ENCODE measurements around the gene TUBA3E.
"Not testable (repeated sequence)": the region's sequence is repeated elsewhere in the genome, so short reads cannot be mapped to it uniquely, and the experiment has no call there.

Gene TUBA3E

DNA sequence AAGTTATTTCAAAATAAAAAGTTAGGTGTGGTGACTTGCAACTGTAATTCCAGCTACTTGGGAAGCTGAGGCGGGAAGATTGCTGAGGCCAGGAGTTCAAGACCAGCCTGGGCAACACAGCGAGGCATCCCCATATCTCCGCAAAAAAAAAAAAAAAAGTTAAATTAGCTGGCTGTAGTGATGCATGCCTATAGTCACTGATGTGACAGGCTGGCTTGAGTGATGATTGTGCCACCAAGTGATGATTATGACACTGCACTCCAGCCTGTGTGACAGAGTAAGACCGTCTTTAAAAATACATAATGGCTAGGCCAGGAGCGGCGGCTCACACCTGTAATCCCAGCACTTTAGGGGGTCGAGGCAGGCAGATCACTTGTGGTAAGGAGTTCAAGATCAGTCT is 28.3 kb downstream of the TUBA3E start:
- H3K4me3 ChIP-seq (ENCODE audit: low read depth, low read length) = no peak overlapping the region

GRCh38 chr2:130169163-130169562 is 29.1 kb downstream of the TUBA3E start:
- H3K4me3 ChIP-seq (ENCODE audit: low read depth, low read length); DNase-seq (ENCODE audit: low read depth): not testable (repeated sequence)

More for the DNA sequence above, 28.3 kb downstream of the TUBA3E start:
- DNase-seq (ENCODE audit: low read depth) = no peak

- not testable (repeated sequence) for DNase-seq (ENCODE audit: low read depth); H3K4me3 ChIP-seq (ENCODE audit: low read depth, low read length)
These were observed 31.6 kb downstream of the TUBA3E start for GRCh38 chr2:130166611-130167010.

GRCh38 chr2:130165293-130166016 is 32.8 kb downstream of the TUBA3E start:
- no peak overlapping the region for H3K4me3 ChIP-seq (ENCODE audit: low read depth, low read length)
- DNase-seq (ENCODE audit: low read depth) = no peak

DNA sequence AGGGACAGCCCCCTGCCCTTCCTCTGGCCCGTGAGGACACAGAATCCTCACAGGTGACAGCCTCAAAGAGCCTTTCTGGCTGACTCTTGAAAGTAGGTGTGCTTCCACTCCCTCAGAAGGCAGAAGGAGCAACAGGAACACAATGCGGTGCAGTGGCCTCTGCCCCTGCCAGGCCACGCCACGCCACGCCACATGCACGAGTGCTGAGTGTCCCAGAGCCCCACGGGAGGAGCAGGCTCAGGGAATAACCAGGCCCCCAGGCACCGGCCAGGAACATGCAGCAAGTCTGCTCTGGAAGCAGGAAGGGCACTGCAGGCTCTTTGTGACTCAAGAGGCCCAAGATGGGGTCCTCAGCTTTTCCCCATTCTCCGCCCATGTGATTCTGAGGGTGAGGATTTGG is 35.3 kb downstream of the TUBA3E start:
- H3K4me3 ChIP-seq (ENCODE audit: low read depth, low read length) = no peak overlapping the region
- DNase-seq (ENCODE audit: low read depth) = no peak

DNA sequence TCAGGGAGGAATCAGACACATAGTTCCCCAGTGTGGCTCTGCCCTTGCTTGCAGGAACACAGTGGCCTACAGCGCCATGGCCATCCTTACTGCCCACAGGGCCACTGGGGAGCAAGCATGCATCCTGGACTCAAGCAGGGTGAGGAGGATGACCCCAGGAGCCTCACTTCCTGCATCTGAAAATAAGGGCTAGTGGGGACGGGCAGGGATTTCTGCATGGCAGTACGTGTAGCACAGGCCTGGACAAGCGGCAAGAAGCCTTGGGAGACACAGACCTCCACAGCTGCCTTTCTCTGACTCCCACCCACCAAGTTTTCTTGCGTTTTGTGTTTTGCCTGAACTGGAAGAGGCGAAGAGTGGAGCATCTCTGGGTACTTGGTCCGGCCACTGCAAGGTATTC is 35.8 kb downstream of the TUBA3E start:
- DNase-seq (ENCODE audit: low read depth); H3K4me3 ChIP-seq (ENCODE audit: low read depth, low read length): not testable (repeated sequence)

- not testable (repeated sequence) for H3K4me3 ChIP-seq (ENCODE audit: low read depth, low read length); DNase-seq (ENCODE audit: low read depth)
These were observed 37.2 kb downstream of the TUBA3E start for GRCh38 chr2:130160838-130161705.

DNA sequence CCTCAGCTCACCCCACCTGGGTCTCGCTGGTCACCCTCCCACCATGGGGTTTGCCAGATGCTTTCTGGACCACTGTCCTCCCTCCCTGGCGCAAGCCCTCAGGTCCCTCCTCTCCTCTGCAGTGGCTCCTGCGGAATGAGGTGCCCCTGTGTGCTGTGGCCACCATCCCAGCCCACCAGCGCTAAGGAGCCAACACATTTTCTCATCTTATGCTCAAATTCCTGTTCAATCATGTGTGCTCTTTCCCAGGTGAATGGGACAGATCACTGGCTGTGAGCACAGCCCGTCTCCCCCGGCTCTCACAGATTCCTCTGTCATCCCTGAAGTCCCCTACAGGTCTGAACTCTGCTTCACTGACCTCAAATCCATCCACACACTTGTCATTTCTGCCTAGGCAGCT is 38.1 kb downstream of the TUBA3E start:
- H3K4me3 ChIP-seq (ENCODE audit: low read depth, low read length) = no peak overlapping the region
- DNase-seq (ENCODE audit: low read depth) = no peak

DNA sequence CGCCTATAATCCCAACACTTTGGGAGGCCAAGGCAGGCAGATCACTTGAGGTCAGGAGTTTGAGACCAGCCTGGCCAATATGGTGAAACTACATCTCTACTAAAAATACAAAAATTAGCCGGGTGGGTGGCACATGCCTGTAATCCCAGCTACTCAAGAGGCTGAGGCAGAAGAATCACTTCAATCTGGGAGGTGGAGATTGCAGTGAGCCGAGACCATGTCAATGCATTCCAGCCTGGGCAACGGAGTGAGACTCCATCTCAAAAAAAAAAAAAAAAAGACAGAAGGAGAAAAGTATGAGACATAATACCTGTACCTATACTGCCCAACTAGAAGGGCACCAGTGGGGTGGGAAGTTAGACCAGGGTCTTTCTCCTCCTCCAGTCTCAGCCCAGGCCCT is 38.9 kb downstream of the TUBA3E start:
- not testable (repeated sequence) for DNase-seq (ENCODE audit: low read depth); H3K4me3 ChIP-seq (ENCODE audit: low read depth, low read length)

GRCh38 chr2:130158631-130159030 is 39.6 kb downstream of the TUBA3E start:
- no peak for DNase-seq (ENCODE audit: low read depth)
- no peak overlapping the region for H3K4me3 ChIP-seq (ENCODE audit: low read depth, low read length)

DNA sequence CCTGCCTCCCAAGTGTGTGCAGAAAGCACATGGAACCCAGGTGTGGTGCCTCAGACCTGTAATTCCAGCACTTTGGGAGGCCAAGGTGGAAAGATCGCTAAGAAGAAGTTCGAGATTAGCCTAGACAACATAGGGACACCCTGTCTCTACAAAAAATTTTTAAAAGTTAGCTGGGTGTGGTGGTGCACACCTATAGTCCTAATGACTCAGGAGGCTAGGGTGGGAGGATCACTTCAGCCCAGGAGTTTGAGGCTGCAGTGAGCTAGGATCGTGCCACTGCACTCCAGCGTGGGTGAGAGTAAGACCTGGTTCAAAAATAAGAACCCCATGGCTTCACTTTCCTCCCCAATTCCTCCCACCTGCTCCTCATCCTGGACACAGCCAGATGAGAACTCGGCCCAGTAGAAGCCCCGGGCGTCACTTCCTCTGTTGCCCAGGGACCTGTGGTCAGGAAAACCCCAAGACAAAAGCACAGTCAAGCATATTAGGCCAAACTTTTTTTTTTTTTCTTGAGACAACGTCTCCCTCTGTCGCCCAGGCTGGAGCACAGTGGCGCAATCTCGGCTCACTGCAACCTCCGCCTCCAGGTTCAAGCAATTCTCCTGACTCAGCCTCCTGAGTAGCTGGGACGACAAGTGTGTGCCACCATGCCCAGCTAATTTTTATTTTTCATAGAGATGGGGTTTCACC is 40.3 kb downstream of the TUBA3E start:
- not testable (repeated sequence) for DNase-seq (ENCODE audit: low read depth); H3K4me3 ChIP-seq (ENCODE audit: low read depth, low read length)

DNA sequence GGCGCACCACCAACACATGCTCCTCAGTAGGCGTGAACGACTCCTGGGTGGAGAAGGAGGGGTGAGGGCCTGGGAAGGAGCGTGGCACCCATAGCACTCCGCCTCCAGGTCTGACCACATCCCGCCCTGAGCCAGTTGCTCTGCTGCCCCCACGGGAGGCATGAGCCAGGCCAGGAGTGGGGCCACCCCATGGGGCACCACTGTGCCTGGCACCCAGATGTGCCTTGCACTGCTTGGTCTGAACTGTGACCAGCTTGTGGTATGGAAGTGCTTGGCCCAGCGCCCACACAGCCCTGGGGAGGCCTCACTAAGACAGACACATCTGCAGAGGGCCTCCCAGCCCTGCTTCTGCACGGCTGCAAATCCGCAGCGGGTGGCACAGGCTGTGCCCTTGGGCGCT is 40.9 kb downstream of the TUBA3E start:
- DNase-seq (ENCODE audit: low read depth); H3K4me3 ChIP-seq (ENCODE audit: low read depth, low read length): not testable (repeated sequence)

DNA sequence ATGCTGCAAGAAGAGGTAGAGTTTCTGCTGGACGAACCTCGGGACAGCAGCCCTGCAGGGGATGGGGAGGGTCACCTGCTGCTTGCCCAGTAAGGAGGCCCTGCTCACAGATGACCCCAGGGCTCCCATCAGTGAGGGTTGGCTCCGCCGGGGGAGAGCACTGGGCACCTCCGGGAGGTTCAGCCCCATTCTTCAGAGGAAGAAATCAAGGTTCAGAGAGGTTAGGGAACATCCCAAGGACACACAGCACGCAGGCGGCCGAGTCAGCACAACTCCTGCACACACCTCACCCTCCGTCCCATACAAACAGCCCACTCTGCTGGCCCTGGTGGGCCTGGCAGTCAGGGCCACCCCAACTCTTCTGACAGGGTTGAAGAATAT is 41.6 kb downstream of the TUBA3E start:
- DNase-seq (ENCODE audit: low read depth) = no peak
- H3K4me3 ChIP-seq (ENCODE audit: low read depth, low read length) = no peak overlapping the region

DNA sequence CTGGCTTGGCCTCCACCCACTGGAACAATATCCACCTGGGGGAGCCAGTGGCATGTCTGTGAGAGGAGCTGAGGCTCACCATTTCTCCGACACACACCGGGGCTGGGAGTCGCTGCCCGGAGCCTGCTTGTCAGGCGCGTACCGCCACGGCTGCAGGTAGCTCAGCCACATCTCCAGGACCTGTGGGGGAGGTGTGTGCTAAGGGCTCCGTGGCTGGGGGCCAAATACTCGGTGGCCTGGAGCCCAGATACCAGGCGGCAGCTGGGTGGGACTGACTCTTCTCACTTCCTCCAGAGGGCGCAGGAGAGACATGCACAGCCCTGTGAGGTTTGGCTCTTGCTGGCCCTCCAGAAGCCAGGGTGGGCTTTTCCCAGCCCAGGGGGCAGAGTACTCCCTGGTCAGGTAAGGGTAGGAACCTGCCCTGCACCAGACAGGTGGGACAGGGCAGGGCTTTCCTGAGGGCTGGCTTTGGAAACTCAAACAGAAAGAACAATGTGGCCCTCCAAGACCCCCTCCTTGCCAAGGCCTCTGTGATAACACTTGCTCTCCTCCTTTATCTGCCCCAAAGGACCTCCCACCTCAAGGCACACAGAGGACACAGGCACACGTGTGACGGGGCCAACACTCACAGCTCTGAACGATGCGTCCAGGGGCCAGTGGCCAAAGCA is 42.1 kb downstream of the TUBA3E start:
- DNase-seq (ENCODE audit: low read depth); H3K4me3 ChIP-seq (ENCODE audit: low read depth, low read length): not testable (repeated sequence)

- no peak for DNase-seq (ENCODE audit: low read depth)
- no peak overlapping the region for H3K4me3 ChIP-seq (ENCODE audit: low read depth, low read length)
These were observed 43.2 kb downstream of the TUBA3E start for GRCh38 chr2:130154773-130155765.

- not testable (repeated sequence) for DNase-seq (ENCODE audit: low read depth); H3K4me3 ChIP-seq (ENCODE audit: low read depth, low read length)
These were observed 43.8 kb downstream of the TUBA3E start for GRCh38 chr2:130154423-130154770.

DNA sequence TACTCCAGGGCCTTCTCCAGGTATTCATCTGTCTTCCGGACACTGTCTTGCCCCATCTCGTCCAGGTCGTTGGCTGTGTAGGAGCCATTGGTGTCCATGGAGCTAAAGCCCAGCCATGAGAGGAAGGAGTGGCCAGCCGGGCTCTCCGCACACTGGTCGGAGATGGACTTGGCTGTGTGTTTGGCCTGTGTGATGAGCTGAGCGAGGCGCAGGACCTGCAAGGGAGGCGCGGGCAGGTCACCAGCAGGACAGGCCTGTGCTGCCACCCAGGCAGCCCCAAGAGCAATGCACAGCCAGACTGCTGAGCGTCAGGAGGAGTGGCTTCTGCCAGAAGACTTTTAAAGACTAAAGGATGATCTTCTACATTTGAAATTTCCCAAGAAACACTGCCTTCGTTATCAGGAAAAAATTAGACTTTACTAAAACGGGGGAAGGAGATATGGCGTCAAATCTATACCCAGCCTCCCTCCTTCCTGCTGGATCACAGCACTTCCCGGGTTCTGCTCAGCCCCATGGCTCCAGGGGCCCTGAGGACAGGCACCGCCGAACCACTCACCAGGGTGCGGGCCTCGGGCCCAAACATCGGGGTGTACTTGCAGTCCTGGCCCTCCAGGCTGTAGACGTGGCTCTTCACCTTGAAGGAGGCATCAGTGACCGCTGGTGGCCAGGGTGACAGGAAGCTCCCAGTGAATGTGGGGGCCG is 44.4 kb downstream of the TUBA3E start:
- DNase-seq (ENCODE audit: low read depth); H3K4me3 ChIP-seq (ENCODE audit: low read depth, low read length): not testable (repeated sequence)

Measured in skeletal muscle cell (primary cell).